ELF-1 (cell line): ENCODE data around the gene LAMA2.
A peak's percentile ranks its signal among the peaks of the same experiment; 100 is the strongest.

ENCODE experiments used
- DNase-seq: peaks from one replicate; pipeline ENCODE4 v3.0.0-alpha.2; 2016; ENCODE audit warnings: low read depth, low spot score

Gene LAMA2

GRCh38 chr6:129307845-129308244 lies 424.9 kb downstream of the LAMA2 start:
- DNase-seq = no peak

- DNase-seq = no peak
Measured at GRCh38 chr6:129309154-129309553, 426.2 kb downstream of the LAMA2 start.

GRCh38 chr6:129312880-129313279 lies 429.9 kb downstream of the LAMA2 start:
- no peak for DNase-seq

- DNase-seq = no peak
Measured at GRCh38 chr6:129314575-129314974, 431.6 kb downstream of the LAMA2 start.

GRCh38 chr6:129317931-129318820 lies 435.2 kb downstream of the LAMA2 start:
- DNase-seq = peak; percentile 90

GRCh38 chr6:129320892-129321291 lies 438.0 kb downstream of the LAMA2 start:
- DNase-seq = no peak

- DNase-seq = peak; percentile 46
Measured at GRCh38 chr6:129321303-129321702, 438.4 kb downstream of the LAMA2 start.

- DNase-seq = no peak
Measured at GRCh38 chr6:129324345-129324744, 441.4 kb downstream of the LAMA2 start.

GRCh38 chr6:129329678-129330077 lies 446.7 kb downstream of the LAMA2 start:
- peak; percentile 67 for DNase-seq

- DNase-seq = no peak
Measured at GRCh38 chr6:129331450-129332138, 448.7 kb downstream of the LAMA2 start.

GRCh38 chr6:129335792-129336191 lies 452.9 kb downstream of the LAMA2 start:
- no peak for DNase-seq

- DNase-seq = no peak
Measured at GRCh38 chr6:129338683-129339082, 455.7 kb downstream of the LAMA2 start.

- DNase-seq = no peak
Measured at GRCh38 chr6:129340983-129341382, 458.0 kb downstream of the LAMA2 start.

- no peak for DNase-seq
Measured at GRCh38 chr6:129342243-129342642, 459.3 kb downstream of the LAMA2 start.

- DNase-seq = no peak
Measured at GRCh38 chr6:129342796-129343195, 459.9 kb downstream of the LAMA2 start.

- DNase-seq = no peak
Measured at GRCh38 chr6:129344379-129344778, 461.4 kb downstream of the LAMA2 start.

- no peak for DNase-seq
Measured at GRCh38 chr6:129345890-129346289, 463.0 kb downstream of the LAMA2 start.

- DNase-seq = no peak
Measured at GRCh38 chr6:129346964-129347363, 464.0 kb downstream of the LAMA2 start.

GRCh38 chr6:129350278-129350677 lies 467.3 kb downstream of the LAMA2 start:
- DNase-seq = no peak

GRCh38 chr6:129351807-129352206 lies 468.9 kb downstream of the LAMA2 start:
- no peak for DNase-seq

- DNase-seq = peak; percentile 59
Measured at GRCh38 chr6:129353067-129353466, 470.1 kb downstream of the LAMA2 start.

- DNase-seq = no peak
Measured at GRCh38 chr6:129356129-129356528, 473.2 kb downstream of the LAMA2 start.
